ENCODE measurements around the gene SLAMF9.

Gene SLAMF9

GRCh38 chr1:159968901-159969300 lies 14.9 kb upstream of the SLAMF9 start:
- TF ChIP-seq, protein P1, sequence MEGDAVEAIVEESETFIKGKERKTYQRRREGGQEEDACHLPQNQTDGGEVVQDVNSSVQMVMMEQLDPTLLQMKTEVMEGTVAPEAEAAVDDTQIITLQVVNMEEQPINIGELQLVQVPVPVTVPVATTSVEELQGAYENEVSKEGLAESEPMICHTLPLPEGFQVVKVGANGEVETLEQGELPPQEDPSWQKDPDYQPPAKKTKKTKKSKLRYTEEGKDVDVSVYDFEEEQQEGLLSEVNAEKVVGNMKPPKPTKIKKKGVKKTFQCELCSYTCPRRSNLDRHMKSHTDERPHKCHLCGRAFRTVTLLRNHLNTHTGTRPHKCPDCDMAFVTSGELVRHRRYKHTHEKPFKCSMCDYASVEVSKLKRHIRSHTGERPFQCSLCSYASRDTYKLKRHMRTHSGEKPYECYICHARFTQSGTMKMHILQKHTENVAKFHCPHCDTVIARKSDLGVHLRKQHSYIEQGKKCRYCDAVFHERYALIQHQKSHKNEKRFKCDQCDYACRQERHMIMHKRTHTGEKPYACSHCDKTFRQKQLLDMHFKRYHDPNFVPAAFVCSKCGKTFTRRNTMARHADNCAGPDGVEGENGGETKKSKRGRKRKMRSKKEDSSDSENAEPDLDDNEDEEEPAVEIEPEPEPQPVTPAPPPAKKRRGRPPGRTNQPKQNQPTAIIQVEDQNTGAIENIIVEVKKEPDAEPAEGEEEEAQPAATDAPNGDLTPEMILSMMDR (IDR thresholded peaks at IDR 0.05; ENCODE audit: borderline replicate concordance, insufficient read depth, low read depth, low read length) = no peak
- no peak overlapping the region for H3K4me3 ChIP-seq (ENCODE audit: low read depth, low read length)

DNA sequence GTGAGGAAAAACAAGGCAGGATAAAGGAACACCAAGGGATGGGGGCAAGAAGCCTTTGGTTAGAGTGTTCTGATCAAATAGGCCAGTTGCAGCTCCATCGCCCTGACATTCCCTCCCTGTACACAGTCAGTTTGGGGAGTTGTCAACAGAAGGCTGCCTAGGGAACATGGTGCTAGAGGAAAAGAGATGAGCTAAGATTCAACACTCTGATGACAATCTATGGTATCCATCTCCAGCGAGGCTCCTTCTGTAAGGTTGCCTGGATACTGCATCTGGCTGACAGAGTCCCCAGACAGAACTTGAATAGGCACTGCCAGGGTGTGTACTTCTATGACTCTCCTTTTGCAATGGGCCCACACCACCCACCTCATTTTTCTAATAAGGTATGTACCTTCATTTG lies 11.2 kb upstream of the SLAMF9 start:
- TF ChIP-seq, protein P1 (IDR thresholded peaks at IDR 0.05; ENCODE audit: borderline replicate concordance, insufficient read depth, low read depth, low read length) = no peak
- H3K4me3 ChIP-seq (ENCODE audit: low read depth, low read length) = no peak overlapping the region

DNA sequence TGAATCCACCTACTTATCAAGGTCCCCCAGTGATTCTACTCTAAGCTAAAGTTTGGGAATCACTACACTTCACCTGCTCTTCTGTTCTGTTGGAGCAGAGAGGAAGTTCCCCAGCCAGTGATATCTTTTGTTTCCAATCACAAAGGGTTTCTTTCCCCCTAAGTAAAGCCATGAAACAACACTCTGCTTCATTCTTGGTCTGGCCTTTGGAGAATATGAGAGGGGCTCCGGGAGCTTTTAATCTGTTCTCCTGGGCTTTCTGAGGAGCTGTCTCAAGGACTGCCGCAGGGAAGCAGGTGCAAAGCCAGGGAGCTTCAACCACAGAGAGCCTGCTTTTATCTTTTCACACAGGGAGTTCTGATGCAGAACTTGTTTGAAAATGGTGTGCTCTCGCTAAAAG lies 10.1 kb upstream of the SLAMF9 start:
- H3K4me3 ChIP-seq (ENCODE audit: low read depth, low read length) = no peak overlapping the region
- TF ChIP-seq, protein P1 (IDR thresholded peaks at IDR 0.05; ENCODE audit: borderline replicate concordance, insufficient read depth, low read depth, low read length) = no peak

DNA sequence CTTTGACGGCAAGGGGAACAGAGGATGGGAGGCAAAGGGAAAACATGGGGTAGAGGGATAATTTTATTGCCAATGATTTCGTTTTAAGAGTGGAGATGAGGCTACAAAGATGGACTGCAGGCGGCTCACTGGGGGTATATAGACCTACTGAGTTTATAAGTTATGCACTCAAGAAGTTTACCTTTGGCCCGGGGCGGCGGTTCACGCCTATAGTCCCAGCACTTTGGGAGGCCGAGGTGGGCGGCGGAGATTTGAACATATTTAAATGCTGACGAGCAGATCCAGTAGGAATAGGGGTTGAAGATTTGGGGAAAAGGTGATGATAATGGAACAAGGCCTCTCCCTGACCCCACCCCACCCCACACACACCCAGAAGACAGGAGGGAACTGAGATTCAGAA lies 8.1 kb upstream of the SLAMF9 start:
- H3K4me3 ChIP-seq (ENCODE audit: low read depth, low read length) = no peak overlapping the region
- TF ChIP-seq, protein P1 (IDR thresholded peaks at IDR 0.05; ENCODE audit: borderline replicate concordance, insufficient read depth, low read depth, low read length) = no peak

DNA sequence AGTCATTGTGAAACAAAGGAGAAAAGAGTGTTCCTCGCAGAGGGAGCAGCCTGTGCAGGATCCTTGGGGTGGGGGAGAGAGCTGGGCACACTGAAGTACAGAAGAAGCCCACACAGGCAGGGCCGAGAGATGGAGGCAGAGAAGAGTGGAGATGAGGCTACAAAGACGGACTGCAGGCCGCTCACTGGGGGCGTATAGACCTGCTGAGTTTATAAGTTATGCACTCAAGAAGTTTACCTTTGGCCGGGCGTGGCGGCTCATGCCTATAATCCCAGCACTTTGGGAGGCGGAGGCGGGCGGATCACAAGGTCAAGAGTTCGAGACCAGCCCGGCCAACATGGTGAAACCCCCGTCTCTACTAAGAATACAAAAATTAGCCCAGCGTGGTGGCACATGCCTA lies 7.6 kb upstream of the SLAMF9 start:
- no peak overlapping the region for H3K4me3 ChIP-seq (ENCODE audit: low read depth, low read length)
- TF ChIP-seq, protein P1 (IDR thresholded peaks at IDR 0.05; ENCODE audit: borderline replicate concordance, insufficient read depth, low read depth, low read length) = no peak

DNA sequence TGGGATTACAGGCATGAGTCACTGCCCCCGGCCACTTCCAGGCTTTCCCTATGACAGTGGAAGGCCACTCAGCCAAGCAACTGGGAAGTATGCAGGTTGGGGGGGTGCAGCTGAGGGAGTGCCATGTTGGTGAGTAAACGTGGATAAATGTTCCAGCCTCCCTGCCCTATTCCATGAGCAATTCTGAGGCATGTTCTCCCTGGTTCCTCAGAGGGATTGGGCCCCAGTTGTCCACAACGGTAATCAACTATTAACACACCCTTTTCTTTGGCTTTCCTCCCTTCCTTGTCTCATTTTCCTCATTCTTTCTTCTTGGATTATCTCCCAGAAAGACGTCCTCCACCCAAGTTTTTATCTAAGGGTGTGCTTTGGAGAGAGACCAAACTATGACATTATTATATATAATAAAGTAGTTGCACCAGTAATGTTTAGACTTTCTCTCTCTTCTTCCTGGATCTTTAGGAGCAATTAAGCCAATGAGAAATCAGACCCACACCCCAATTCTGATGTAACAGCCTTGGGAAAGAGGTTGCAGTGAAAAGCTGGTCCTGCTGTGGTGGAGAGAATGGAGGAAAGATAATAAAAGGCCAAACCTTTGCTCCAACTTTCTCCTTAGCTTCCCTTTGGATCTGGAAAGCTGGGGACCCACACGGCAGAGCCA lies 6.8 kb upstream of the SLAMF9 start:
- TF ChIP-seq, protein P1 (IDR thresholded peaks at IDR 0.05; ENCODE audit: borderline replicate concordance, insufficient read depth, low read depth, low read length) = no peak
- no peak overlapping the region for H3K4me3 ChIP-seq (ENCODE audit: low read depth, low read length)

- H3K4me3 ChIP-seq (ENCODE audit: low read depth, low read length) = no peak overlapping the region
- TF ChIP-seq, protein P1 (IDR thresholded peaks at IDR 0.05; ENCODE audit: borderline replicate concordance, insufficient read depth, low read depth, low read length) = no peak
Measured at GRCh38 chr1:159959451-159959850, 5.4 kb upstream of the SLAMF9 start.
